Uterus (tissue), 2 donors: ENCODE measurements around the gene PGM1.

Experiments
- CTCF ChIP-seq, 4 experiments: fragments of 200-600 bp in 2 of 4; fragments of 450-650 bp in 2 of 4; sonication (generic) in 2 of 4; IDR thresholded peaks; one replicate each; pipeline ENCODE4 v1.5.1; 2016 to 2019; ENCODE audit warnings: antibody characterized with exemption in 4 of 4, mild to moderate bottlenecking in 2 of 4, moderate library complexity in 1 of 4
- POLR2A ChIP-seq, 2 donors: fragments of 450-650 bp; IDR thresholded peaks; one replicate each; pipeline ENCODE4 v1.6.1; 2016; ENCODE audit warnings: antibody characterized with exemption in 2 of 2, mild to moderate bottlenecking in 1 of 2, moderate library complexity in 1 of 2

- TF ChIP-seq CTCF (IDR thresholded peaks at IDR 0.05) (no peak), POLR2A (IDR thresholded peaks at IDR 0.05) (no peak)
Observed at GRCh38 chr1:63559357-63559756, 33.9 kb upstream of the PGM1 start.
